DMS 273 (cell line): ENCODE data around the gene APC2.

ENCODE experiments used
- DNase-seq: peaks from one replicate; lab custom pipeline; 2025; ENCODE audit not compliant: unreplicated experiment; lab: John Stamatoyannopoulos, UW

The APC2 gene

DNA sequence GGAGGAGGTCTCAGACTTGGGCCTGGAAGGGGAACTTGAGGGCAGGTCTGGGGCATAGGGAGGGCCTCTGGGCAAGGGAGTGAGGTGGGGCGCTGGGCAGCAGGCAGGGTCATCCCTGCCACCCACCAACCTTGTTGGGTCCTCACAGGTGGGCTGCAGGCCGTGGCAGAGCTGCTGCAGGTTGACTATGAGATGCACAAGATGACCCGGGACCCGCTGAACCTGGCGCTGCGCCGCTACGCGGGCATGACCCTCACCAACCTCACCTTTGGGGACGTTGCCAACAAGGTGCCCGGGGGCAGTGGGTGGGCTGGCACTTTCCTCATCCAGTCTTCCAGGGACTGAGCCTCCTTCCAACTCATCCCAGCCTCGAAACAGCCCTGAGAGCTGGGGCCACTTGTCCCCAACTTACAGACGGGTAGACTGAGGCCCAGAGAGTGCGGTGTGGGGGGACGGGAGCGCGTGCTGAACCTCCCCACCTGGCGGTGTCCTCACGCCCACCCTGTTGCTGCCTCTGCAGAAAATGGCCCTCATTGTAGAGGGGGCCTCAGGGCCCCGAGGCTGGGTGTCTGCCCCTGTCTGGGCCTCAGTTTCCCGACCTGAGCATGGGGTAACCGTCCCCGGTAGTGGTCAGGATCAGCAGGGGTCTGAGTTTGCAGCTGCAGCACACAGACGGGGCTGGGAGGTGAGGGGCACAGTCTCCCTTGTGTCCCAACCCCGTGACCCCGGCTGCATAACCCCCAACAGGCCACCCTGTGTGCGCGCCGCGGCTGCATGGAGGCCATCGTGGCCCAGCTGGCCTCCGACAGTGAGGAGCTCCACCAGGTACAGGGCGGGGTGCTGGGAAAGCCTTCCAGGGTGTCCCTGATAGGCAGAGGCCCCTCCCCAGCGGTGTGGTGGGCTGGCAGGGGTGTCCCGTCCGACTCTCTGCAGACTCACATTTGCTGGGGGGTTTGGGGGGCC is 10.4 kb downstream of the APC2 start:
- no peak for DNase-seq

DNA sequence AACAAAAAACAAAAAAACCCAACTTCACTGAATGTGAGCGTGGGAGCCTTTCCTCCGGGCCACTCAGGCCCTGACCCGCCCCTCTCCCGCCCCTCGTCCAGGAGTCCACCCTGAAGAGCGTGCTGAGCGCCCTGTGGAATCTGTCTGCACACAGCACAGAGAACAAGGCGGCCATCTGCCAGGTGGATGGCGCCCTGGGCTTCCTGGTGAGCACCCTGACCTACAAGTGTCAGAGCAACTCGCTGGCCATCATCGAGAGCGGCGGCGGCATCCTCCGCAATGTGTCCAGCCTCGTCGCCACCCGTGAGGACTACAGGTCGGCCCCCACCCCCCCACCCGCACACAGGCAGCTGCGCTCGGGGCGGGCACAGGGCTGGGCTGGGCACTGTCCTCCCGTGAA is 11.9 kb downstream of the APC2 start:
- no peak for DNase-seq

DNA sequence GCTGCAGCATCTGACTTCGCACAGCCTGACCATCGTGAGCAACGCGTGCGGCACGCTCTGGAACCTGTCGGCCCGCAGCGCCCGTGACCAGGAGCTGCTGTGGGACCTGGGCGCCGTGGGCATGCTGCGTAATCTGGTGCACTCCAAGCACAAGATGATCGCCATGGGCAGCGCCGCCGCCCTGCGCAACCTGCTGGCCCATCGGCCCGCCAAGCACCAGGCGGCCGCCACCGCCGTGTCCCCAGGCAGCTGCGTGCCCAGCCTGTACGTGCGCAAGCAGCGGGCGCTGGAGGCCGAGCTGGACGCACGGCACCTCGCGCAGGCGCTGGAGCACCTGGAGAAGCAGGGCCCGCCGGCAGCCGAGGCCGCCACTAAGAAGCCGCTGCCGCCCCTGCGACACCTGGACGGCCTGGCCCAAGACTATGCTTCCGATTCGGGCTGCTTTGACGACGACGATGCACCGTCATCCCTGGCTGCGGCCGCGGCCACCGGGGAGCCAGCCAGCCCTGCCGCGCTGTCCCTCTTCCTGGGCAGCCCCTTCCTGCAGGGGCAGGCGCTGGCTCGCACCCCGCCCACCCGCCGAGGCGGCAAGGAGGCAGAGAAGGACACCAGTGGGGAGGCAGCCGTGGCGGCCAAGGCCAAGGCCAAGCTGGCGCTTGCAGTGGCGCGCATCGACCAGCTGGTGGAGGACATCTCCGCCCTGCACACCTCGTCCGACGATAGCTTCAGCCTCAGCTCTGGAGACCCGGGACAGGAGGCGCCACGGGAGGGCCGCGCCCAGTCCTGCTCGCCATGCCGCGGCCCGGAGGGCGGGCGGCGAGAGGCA is 15.5 kb downstream of the APC2 start:
- no peak for DNase-seq

DNA sequence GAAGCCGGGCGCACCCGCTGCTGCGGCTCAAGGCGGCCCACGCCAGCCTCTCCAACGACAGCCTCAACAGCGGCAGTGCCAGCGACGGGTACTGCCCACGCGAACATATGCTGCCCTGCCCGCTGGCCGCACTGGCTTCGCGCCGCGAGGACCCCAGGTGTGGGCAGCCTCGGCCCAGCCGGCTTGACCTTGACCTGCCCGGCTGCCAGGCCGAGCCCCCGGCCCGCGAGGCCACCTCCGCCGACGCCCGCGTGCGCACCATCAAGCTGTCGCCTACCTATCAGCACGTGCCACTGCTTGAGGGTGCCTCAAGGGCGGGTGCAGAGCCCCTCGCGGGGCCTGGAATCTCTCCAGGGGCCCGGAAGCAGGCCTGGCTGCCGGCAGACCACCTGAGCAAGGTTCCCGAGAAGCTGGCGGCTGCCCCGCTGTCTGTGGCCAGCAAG is 16.1 kb downstream of the APC2 start:
- no peak for DNase-seq

DNA sequence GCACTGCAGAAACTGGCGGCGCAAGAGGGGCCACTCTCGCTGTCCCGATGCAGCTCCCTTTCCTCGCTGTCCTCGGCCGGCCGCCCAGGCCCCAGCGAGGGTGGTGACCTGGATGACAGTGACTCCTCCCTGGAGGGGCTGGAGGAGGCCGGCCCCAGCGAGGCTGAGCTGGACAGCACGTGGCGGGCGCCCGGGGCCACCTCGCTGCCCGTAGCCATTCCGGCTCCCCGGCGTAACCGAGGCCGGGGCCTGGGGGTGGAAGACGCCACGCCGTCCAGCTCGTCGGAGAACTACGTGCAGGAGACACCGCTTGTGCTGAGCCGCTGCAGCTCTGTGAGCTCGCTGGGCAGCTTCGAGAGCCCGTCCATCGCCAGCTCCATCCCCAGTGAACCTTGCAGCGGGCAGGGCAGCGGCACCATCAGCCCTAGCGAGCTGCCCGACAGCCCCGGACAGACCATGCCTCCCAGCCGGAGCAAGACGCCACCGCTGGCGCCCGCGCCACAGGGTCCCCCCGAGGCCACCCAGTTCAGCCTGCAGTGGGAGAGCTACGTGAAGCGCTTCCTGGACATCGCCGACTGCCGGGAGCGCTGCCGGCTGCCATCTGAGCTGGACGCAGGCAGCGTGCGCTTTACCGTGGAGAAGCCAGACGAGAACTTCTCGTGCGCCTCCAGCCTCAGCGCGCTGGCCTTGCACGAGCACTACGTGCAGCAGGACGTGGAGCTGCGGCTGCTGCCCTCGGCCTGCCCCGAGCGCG is 16.7 kb downstream of the APC2 start:
- no peak for DNase-seq

DNA sequence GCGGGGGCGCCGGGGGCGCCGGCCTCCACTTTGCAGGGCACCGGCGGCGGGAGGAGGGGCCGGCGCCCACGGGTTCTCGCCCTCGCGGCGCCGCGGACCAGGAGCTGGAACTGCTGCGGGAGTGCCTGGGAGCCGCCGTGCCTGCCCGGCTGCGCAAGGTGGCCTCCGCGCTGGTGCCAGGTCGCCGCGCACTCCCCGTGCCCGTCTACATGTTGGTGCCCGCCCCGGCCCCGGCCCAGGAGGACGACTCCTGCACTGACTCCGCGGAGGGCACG is 17.2 kb downstream of the APC2 start:
- no peak for DNase-seq

DNA sequence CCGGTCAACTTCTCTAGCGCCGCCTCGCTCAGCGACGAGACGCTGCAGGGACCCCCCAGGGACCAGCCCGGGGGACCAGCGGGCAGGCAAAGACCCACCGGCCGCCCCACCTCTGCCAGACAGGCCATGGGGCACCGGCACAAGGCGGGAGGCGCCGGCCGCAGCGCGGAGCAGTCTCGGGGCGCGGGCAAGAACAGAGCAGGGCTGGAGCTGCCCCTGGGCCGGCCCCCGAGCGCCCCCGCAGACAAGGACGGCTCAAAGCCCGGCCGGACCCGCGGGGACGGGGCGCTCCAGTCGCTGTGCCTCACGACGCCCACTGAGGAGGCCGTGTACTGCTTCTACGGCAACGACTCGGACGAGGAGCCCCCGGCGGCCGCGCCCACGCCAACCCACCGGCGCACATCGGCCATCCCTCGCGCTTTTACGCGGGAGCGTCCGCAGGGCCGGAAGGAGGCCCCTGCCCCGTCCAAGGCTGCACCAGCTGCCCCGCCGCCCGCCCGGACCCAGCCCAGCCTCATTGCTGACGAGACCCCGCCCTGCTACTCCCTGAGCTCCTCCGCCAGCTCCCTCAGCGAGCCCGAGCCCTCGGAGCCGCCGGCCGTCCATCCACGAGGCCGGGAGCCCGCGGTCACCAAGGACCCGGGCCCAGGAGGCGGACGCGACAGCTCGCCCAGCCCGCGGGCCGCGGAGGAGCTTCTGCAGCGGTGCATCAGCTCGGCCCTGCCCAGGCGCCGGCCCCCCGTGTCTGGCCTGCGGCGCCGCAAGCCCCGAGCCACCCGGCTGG is 17.8 kb downstream of the APC2 start:
- DNase-seq: no peak

DNA sequence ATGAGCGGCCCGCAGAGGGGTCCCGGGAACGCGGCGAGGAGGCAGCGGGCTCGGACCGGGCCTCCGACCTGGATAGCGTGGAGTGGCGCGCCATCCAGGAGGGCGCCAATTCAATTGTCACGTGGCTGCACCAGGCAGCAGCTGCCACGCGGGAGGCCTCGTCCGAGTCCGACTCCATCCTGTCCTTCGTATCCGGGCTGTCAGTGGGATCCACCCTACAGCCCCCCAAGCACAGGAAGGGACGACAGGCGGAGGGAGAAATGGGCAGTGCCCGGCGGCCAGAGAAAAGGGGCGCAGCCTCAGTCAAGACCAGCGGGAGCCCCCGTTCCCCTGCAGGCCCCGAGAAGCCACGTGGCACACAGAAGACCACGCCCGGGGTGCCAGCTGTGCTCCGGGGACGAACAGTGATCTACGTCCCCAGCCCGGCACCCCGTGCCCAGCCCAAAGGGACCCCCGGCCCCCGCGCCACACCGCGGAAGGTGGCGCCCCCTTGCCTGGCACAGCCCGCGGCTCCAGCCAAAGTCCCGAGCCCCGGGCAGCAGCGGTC is 18.4 kb downstream of the APC2 start:
- no peak for DNase-seq

DNA sequence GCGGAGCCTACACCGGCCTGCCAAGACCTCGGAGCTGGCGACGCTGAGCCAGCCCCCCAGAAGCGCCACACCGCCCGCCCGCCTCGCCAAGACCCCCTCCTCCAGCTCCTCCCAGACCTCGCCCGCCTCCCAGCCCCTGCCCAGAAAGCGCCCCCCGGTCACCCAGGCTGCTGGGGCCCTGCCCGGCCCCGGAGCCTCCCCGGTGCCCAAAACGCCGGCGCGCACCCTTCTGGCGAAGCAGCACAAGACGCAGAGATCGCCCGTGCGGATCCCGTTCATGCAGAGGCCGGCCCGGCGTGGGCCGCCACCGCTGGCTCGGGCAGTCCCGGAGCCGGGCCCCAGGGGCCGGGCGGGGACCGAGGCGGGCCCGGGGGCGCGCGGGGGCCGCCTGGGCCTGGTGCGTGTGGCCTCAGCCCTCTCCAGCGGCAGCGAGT is 18.9 kb downstream of the APC2 start:
- DNase-seq: no peak

DNA sequence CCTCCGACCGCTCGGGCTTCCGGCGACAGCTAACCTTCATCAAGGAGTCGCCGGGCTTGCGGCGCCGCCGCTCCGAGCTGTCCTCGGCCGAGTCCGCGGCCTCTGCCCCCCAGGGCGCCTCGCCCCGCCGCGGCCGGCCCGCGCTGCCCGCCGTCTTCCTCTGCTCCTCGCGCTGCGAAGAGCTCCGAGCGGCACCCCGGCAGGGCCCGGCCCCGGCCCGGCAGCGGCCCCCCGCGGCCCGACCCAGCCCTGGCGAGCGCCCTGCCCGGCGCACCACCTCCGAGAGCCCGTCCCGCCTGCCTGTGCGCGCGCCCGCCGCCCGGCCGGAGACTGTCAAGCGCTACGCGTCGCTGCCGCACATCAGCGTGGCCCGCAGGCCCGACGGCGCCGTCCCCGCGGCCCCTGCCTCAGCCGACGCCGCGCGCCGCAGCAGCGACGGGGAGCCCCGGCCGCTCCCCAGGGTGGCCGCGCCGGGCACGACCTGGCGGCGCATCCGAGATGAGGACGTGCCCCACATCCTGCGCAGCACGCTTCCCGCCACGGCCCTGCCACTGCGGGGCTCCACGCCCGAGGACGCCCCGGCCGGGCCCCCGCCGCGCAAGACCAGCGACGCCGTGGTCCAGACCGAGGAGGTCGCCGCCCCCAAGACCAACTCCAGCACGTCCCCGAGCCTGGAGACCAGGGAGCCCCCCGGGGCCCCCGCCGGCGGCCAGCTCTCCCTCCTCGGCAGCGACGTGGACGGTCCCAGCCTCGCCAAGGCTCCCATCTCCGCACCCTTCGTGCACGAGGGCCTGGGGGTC is 19.5 kb downstream of the APC2 start:
- no peak for DNase-seq

DNA sequence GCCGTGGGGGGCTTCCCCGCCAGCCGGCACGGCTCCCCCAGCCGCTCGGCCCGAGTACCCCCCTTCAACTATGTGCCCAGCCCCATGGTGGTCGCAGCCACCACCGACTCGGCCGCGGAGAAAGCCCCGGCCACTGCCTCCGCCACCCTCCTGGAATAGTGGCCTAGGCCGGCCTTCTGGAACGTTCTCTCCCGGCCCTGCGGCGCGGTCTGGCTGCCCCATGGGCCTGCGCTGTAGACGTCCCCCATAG is 20.1 kb downstream of the APC2 start:
- no peak for DNase-seq

DNA sequence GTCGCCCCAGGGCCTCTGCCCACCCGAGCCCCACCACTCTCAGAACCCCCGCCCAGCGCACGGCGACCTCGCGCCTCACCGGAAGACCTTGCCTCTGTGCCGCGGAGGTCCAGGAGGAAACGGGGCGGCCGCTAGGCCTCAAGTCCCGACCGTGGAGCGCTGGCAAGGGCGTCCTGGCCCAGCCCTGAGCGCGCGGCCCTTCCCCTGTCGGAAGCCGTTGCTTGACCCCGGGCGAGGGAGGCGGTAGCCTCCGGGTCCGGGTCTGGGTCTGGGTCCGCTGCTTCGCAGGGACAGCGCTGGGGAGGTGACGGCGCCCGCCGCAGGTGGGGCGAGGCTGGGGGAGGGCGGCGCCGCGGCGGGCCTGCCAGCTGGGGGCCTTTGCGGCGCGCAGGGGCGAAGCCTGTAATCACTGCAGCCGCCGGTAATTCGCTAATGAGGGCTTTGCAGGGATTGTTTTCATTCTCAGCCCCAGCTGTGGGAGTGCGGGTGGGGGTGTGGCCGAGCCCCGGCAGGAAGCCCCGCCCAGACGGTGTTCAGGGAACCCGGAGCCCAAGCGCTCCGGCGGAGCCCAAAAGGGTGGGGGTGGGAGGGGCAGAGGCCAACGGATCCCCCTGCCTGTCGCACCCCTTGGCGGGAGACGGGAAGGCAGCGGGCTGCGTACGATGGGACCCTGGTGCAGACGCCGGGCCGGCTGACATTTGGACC is 20.5 kb downstream of the APC2 start:
- peak; percentile 90 for DNase-seq

DNA sequence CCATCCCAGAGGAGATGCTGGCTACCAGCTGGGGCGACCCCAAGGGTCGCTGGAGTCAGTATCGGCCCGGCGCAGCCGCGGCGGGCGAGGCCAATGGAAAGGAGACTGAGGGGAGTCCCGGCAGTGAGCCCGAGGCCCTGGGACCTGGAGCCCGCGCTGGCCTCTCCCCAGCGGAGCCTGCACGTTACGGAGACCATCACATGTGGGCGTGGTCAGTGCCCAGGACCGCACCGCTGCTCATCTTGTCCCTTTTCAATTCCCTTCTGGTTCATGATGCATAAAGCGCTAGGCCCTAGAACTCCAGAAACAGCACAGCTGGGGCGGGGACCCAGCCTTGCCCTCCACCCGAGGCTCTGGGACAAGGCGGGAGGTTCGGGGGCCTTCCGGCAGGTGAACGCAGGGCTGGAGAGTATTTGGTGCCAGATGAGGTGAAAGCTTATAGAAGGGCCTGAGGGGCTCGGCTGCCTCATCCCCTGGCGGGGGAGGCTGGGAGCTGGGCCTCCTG is 21.1 kb downstream of the APC2 start:
- DNase-seq: peak; percentile 69

DNA sequence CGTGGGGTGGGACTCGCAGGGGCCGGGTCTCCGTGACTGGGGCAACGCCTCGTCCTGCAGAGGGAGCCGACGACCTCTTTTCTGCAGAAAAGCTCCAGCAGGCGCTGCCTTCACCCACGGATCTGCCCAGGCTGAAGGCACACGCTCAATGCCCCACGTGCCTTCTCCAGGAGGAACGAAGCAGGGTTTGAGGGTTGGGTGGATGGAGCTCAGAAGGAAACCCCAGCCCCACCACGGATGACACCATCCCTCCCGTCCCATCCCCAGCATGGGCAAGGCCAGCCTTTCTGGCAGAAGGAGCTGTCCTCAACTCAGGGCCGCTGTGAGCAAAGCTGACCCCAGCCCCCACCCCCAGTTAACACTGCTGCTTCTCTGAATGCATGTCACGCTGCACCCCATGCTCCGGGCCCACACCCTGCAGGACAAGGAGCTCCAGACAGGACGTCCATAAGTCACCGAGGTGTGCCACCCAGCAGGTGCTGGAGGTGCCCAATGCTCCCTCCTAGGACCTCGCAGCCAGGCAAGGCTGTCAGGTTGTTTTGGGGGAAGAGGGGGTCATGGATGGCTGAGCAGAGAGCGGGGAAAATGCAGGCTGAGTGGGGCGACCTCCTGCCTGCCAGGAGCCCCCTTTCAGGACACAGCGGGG is 21.7 kb downstream of the APC2 start:
- DNase-seq: peak; percentile 66

DNA sequence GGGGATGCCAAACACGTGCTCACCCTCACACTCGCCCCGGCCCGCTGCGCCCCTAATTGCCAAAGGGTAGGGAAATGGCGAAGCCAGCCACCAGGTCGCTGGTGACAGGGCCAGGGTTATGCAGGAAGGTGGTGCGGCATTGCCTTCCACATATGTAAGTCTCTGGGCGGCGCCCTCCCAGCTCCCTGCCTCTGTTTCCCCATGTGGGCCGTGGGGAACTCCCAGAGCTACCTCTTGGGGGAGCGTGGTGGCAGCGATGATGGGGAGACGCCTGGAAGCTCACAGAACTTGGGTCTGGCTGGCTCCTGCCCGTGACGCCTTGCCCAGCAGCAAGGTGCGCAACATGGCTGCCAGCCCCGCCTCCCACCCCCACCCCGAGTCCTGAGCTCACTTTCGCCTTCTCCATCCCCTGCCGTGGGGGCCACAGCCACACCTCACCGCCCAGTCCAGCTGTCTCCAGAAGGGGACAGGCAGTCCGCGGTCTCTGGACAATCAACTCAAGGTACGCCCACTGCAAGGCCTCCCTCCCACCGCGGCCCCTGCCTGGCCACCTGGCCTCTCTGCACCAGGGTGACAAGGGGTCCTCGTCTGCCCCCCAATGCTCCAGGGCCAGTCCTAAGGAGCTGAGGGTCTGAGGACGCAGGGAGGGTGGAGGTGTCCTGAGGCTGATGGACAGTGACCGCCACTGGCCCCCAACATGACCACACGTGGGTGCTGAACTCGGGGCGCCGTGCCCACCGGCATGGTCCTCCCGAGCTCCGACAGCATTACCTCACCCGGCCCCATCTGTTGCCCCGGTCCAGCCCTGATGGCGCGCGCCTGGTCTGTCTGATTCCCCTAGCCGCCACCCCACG is 22.5 kb downstream of the APC2 start:
- DNase-seq: peak; percentile 89

DNA sequence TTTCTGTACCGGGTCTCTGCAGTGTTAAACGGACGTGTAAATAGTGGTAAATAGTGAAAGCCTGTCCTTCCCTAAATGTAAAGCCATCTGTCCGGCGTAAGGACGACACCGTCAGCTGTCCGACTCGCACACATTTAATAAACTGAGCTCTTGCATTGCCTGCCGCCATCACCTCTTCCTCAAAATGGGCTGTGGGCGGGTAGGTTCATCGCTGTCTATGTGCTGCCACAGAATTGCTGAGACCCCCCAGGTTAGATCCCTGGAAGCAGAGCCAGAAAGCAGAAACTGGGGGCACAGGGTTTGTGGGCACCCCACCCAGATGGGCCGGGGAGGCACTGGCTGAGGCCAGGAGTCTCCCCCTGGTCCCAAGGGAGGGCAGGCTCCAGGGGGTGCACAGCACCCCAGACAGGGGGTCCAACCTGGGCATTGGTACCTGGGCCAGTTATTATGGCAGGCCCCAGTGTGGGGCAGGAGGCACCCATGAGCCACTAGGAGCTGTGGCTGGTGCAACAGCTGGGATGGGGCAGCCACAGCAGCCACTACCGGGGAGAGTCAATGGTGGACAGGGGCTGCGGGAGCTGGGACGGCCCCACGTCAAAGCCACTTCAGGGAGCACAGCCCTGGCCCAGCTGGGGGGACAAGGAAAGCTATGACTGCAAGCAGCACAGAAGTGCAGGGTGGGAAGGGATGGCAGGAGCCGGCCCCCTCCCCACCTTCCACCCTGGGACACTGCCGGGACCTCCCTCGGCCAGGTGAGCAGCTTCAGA is 23.3 kb downstream of the APC2 start:
- peak; percentile 54 for DNase-seq
